Neural progenitor cell (in vitro differentiated cells): ENCODE measurements around the gene KPTN. TPM values are rescaled to one million over a fixed set of nuclear protein-coding genes. Genes with fewer than 3 reads are reported as not detected.

Source experiments
- DNase-seq: peaks from one replicate; pipeline ENCODE4 v3.0.0-alpha.2; 2016; ENCODE audit warnings: low spot score
- H2AFZ ChIP-seq: fragments of 200-600 bp; sonication (generic); replicated peaks from 2 replicates; pipeline ENCODE4 v1.6.1; 2016; ENCODE audit warnings: antibody characterized with exemption
- H3F3A ChIP-seq: fragments of 200-600 bp; sonication (generic); 2 replicates; pipeline ENCODE4 v1.6.1; 2016; ENCODE audit warnings: antibody characterized with exemption, low read depth
- H3K27ac ChIP-seq: fragments of 200-600 bp; sonication (generic); 2 replicates; pipeline ENCODE4 v1.5.1; 2016; ENCODE audit warnings: mild to moderate bottlenecking
- H3K27me3 ChIP-seq: fragments of 200-600 bp; sonication (generic); 2 replicates; pipeline ENCODE4 v1.6.1; 2016; ENCODE audit warnings: mild to moderate bottlenecking, moderate library complexity
- H3K36me3 ChIP-seq: fragments of 200-600 bp; sonication (generic); 2 replicates; pipeline ENCODE4 v1.5.1; 2016
- H3K4me1 ChIP-seq: fragments of 200-600 bp; sonication (generic); 2 replicates; pipeline ENCODE4 v1.6.1; 2016; ENCODE audit warnings: mixed run types
- H3K4me2 ChIP-seq: fragments of 200-600 bp; sonication (generic); 2 replicates; pipeline ENCODE4 v1.6.1; 2016
- H3K4me3 ChIP-seq: fragments of 200-600 bp; sonication (generic); 2 replicates; pipeline ENCODE4 v1.5.1; 2016
- H3K79me2 ChIP-seq: fragments of 200-600 bp; sonication (generic); 2 replicates; pipeline ENCODE4 v1.6.1; 2016; ENCODE audit warnings: low read depth
- H3K9ac ChIP-seq: fragments of 200-600 bp; sonication (generic); 2 replicates; pipeline ENCODE4 v1.6.1; 2016
- H3K9me3 ChIP-seq: fragments of 200-600 bp; sonication (generic); 2 replicates; pipeline ENCODE4 v1.5.1; 2016; ENCODE audit warnings: low read depth
- H4K20me1 ChIP-seq: fragments of 200-600 bp; sonication (generic); 2 replicates; pipeline ENCODE4 v1.6.1; 2016; ENCODE audit warnings: low read depth
- H3K27ac Mint-ChIP-seq: 3 replicates; pipeline ENCODE4 v1.8.0; 2021; ENCODE audit warnings: mixed read lengths
- H3K27me3 Mint-ChIP-seq: 2 replicates; pipeline ENCODE4 v1.8.0; 2022; ENCODE audit warnings: low read depth, mild to moderate bottlenecking, inconsistent platforms, moderate library complexity, mixed read lengths; ENCODE audit not compliant: insufficient read depth
- H3K36me3 Mint-ChIP-seq: 3 replicates; pipeline ENCODE4 v1.8.0; 2021; ENCODE audit warnings: mixed read lengths
- H3K4me1 Mint-ChIP-seq: 3 replicates; pipeline ENCODE4 v1.8.0; 2021; ENCODE audit warnings: mixed read lengths
- H3K4me3 Mint-ChIP-seq: 3 replicates; pipeline ENCODE4 v1.8.0; 2021; ENCODE audit warnings: mild to moderate bottlenecking, moderate library complexity, mixed read lengths
- H3K9me3 Mint-ChIP-seq: 3 replicates; pipeline ENCODE4 v1.8.0; 2020; ENCODE audit warnings: mixed read lengths
- EZH2 ChIP-seq: fragments of 200-600 bp; sonication (generic); IDR thresholded peaks from 2 replicates; pipeline ENCODE4 v1.6.1; 2017; ENCODE audit warnings: antibody characterized with exemption, mild to moderate bottlenecking, moderate library complexity
- EZH2phosphoT487 ChIP-seq: fragments of 200-600 bp; sonication (generic); IDR thresholded peaks from 2 replicates; pipeline ENCODE4 v1.6.1; 2017; ENCODE audit warnings: antibody characterized with exemption
- total RNA-seq: library from RNA; depleted of rRNA; stranded (reverse); fragments of >200 nt; gene quantifications from 2 replicates; pipeline ENCODE4 v1.2.3, GENCODE V29; 2015; ENCODE audit warnings: low replicate concordance
- TF ChIP-seq, protein P1 (sequence below): fragments of 200-600 bp; sonication (generic); IDR thresholded peaks from 2 replicates; pipeline ENCODE4 v1.5.1; 2017; ENCODE audit warnings: antibody characterized with exemption, mild to moderate bottlenecking

Gene KPTN
- total RNA-seq, 1 donor from 2014 or later, result 18.1 TPM

DNA sequence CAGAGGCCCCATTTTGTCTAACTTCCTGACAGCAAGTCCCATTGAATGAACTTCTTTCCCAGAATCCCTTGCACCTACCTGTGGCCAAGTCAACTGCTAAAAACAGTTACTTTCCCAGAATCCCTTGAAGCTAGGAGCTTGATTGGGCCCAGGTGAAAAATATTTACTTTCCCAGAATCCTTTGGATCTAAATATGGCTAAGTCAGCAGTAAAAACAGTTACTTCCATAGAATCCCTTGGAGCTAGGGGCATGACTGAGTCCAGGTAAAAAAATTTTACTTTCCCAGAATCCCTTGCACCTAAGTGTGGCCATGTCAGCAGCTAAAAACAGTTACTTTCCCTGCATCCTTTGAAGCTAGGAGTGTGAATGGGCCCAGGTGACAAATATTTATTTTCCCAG, 51.5 kb downstream of the KPTN start:
- Histone ChIP-seq H3K27ac (no peak overlapping the region), H2AFZ (no peak overlapping the region), H3K9ac (no peak overlapping the region), H3K9me3 (no peaks in the 10 kb centered on the region), H3K4me2 (no peak overlapping the region), H4K20me1 (peaks cover 7% of the 10 kb centered on the region), H3K4me3 (no peak overlapping the region), H3K36me3 (no peaks in the 10 kb centered on the region), H3K79me2 (no peaks in the 10 kb centered on the region), H3K27me3 (peaks cover 30% of the 10 kb centered on the region), H3K4me1 (peaks cover 12% of the 10 kb centered on the region), H3F3A (peaks cover 28% of the 10 kb centered on the region)
- Mint-ChIP-seq H3K27ac (no peak overlapping the region), H3K36me3 (no peaks in the 10 kb centered on the region), H3K9me3 (no peaks in the 10 kb centered on the region), H3K4me3 (no peak overlapping the region), H3K27me3 (peaks cover 27% of the 10 kb centered on the region), H3K4me1 (peaks cover 19% of the 10 kb centered on the region)
- TF ChIP-seq, protein P1, sequence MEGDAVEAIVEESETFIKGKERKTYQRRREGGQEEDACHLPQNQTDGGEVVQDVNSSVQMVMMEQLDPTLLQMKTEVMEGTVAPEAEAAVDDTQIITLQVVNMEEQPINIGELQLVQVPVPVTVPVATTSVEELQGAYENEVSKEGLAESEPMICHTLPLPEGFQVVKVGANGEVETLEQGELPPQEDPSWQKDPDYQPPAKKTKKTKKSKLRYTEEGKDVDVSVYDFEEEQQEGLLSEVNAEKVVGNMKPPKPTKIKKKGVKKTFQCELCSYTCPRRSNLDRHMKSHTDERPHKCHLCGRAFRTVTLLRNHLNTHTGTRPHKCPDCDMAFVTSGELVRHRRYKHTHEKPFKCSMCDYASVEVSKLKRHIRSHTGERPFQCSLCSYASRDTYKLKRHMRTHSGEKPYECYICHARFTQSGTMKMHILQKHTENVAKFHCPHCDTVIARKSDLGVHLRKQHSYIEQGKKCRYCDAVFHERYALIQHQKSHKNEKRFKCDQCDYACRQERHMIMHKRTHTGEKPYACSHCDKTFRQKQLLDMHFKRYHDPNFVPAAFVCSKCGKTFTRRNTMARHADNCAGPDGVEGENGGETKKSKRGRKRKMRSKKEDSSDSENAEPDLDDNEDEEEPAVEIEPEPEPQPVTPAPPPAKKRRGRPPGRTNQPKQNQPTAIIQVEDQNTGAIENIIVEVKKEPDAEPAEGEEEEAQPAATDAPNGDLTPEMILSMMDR, result no peak
- TF ChIP-seq EZH2 (no peak), EZH2phosphoT487 (no peak)
- no peak for DNase-seq

DNA sequence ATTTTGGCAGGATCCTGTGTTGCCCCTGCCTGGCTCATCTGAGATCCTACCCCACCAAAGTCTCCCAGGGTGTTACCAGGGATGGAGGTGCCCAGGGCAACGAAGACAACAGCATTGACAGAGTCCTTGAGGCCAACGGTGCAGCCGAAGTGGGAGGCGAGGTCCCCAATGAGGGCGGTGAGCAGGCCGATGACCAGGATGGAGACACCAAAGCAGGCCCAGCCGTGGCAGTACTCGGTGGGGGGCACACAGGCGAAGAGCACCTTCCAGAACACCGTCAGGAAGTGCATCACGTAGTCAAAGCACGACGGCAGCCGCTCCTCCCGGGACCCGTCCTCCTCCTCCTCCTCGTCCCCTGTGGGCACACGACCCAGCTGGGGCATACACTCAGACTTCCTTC, 51.9 kb downstream of the KPTN start:
- Histone ChIP-seq H3F3A (peaks cover 28% of the 10 kb centered on the region), H3K79me2 (no peaks in the 10 kb centered on the region), H2AFZ (no peak overlapping the region), H4K20me1 (peaks cover 3% of the 10 kb centered on the region), H3K4me1 (peaks cover 14% of the 10 kb centered on the region), H3K36me3 (no peaks in the 10 kb centered on the region), H3K27me3 (peaks cover 30% of the 10 kb centered on the region), H3K4me2 (no peak overlapping the region), H3K9ac (no peak overlapping the region), H3K27ac (no peak overlapping the region), H3K9me3 (no peaks in the 10 kb centered on the region), H3K4me3 (no peak overlapping the region)
- no peaks in the 10 kb centered on the region for H3K36me3 Mint-ChIP-seq
- peaks cover 24% of the 10 kb centered on the region for H3K27me3 Mint-ChIP-seq
- DNase-seq, result no peak
- H3K9me3 Mint-ChIP-seq, result no peaks in the 10 kb centered on the region
- no peak for TF ChIP-seq EZH2phosphoT487
- TF ChIP-seq, protein P1, result no peak
- TF ChIP-seq EZH2, result no peak
- H3K27ac Mint-ChIP-seq, result no peak overlapping the region
- H3K4me3 Mint-ChIP-seq, result no peak overlapping the region
- peaks cover 15% of the 10 kb centered on the region for H3K4me1 Mint-ChIP-seq

DNA sequence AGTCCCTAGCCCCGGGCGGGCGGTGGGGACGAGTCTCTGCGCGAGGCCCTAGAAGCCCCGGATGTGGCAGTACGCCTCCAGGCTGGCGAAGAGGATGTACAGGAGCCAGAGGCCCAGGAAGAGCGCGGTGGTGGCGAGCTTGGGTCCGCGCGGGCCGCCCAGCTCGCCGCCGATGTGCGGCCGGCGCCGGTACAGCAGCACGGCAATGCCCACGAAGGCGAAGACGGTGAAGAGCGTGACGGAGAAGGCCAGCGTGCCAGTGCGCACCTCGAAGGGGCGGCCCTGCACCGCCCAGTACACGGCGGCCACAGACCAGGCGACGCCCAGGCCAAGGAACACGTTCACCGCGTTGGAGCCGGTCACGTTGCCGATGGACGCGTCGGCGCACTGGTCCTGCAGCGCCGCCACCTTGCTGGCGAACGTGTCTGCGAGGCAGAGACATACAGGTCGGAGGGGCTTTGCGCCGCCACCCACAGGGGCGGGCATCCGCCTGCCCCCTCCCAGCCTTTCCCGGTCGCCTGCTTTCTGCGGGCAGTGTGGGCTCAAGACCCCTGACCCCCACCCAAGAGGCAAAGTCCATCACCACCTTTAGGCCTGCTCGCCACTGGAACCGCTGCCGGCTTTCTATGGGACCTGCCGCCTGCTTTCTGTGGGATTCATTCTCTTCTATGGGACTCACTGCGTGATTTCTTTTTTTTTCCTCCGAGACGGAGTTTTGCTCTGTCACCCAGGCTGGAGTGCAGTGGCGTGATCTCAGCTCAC, 53.8 kb downstream of the KPTN start:
- Histone ChIP-seq H3K27ac (no peak overlapping the region), H3K27me3 (peaks cover 30% of the 10 kb centered on the region), H3K4me3 (peak overlapping the region; percentile 5), H3F3A (peaks cover 37% of the 10 kb centered on the region), H3K36me3 (no peaks in the 10 kb centered on the region), H3K79me2 (no peaks in the 10 kb centered on the region), H2AFZ (peak overlapping the region; percentile 75), H3K4me2 (peak overlapping the region; percentile 58), H4K20me1 (no peaks in the 10 kb centered on the region), H3K9me3 (no peaks in the 10 kb centered on the region), H3K4me1 (peaks cover 14% of the 10 kb centered on the region), H3K9ac (no peak overlapping the region)
- DNase-seq, result peak; percentile 80
- Mint-ChIP-seq H3K27ac (no peak overlapping the region), H3K4me3 (peak overlapping the region; percentile 66), H3K36me3 (no peaks in the 10 kb centered on the region), H3K4me1 (peaks cover 11% of the 10 kb centered on the region), H3K27me3 (peaks cover 29% of the 10 kb centered on the region), H3K9me3 (no peaks in the 10 kb centered on the region)
- TF ChIP-seq EZH2 (peak; percentile 51), EZH2phosphoT487 (peak; percentile 29)
- TF ChIP-seq, protein P1, result peak; percentile 33
